Measurements from ENCODE around the gene UCP3. TPM values are rescaled to one million over a fixed set of nuclear protein-coding genes. Genes with fewer than 3 reads are reported as not detected.

Gene UCP3
- total and polyA plus RNA-seq, 12 donors: 0.61 to 12.6 (median 1.6) TPM

DNA sequence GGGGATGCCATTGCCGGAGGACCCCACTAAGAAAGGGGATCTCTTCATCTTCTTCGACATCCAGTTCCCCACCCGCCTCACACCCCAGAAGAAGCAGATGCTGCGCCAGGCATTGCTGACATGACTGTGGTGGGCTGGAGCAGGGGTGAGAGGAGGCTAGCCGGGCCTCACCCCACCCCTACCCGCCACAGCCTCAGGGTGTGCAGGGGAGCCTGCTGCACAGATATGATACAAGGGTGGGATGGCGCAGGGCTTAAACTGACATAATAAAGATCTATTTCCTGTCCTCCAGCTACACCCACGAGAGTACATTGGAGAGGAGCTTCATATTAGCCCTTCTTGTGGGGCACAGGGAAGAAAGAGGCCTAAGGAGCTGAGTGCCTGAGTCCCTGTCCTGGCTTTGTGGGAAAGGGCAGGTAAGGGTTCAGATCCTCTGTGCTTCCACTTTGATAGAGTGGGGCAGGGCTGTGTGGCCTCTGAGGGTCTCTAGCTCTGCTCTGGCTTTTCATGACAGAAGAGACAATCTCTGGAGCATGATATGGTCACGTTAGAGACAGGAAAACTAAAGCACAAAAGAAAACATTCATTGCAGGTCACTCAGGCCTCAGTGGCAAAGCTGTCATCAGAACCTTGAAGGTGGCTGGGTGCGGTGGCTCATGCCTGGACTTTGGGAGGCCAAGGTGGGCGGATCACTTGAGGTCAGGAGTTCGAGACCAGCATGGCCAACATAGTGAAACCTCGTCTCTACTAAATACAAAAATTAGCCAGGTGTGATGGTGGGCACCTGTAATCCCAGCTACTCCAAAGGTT is 38.7 kb downstream of the UCP3 start:
- ATAC-seq (no peak), DNase-seq (no peak)
- Histone ChIP-seq H3K4me3 (no peak overlapping the region), H3K27me3 (no peaks in the 10 kb centered on the region), H3K27ac (peak overlapping the region in 1 of 10 donors; percentile 47), H3K36me3 (peaks cover 0 to 14% (median 0%) of the 10 kb centered on the region in 9 donors), H3K4me1 (peaks cover 0 to 29% (median 6%) of the 10 kb centered on the region in 9 donors), H3K9me3 (no peaks in the 10 kb centered on the region)
- TF ChIP-seq, protein P1, sequence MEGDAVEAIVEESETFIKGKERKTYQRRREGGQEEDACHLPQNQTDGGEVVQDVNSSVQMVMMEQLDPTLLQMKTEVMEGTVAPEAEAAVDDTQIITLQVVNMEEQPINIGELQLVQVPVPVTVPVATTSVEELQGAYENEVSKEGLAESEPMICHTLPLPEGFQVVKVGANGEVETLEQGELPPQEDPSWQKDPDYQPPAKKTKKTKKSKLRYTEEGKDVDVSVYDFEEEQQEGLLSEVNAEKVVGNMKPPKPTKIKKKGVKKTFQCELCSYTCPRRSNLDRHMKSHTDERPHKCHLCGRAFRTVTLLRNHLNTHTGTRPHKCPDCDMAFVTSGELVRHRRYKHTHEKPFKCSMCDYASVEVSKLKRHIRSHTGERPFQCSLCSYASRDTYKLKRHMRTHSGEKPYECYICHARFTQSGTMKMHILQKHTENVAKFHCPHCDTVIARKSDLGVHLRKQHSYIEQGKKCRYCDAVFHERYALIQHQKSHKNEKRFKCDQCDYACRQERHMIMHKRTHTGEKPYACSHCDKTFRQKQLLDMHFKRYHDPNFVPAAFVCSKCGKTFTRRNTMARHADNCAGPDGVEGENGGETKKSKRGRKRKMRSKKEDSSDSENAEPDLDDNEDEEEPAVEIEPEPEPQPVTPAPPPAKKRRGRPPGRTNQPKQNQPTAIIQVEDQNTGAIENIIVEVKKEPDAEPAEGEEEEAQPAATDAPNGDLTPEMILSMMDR (IDR thresholded peaks at IDR 0.05): no peak
- intact Hi-C loops (cut with DNase I): loop anchor here in 8 of 10 donors (10.0 kb wide), 6 partner anchors 55 to 125 kb away; no protein-coding TSS in a partner anchor
- WGBS, 2 donors: 79 to 84% methylated on average over 13 of the region's 13 CpGs

GRCh38 chr11:73969091-73969490 is 39.8 kb downstream of the UCP3 start:
- 86% methylated on average over 2 of the region's 2 CpGs for WGBS, 2 donors
- peaks cover 0 to 4% (median 0%) of the 10 kb centered on the region in 7 donors for H3K27me3 ChIP-seq
- peaks cover 0 to 23% (median 10%) of the 10 kb centered on the region in 9 donors for H3K4me1 ChIP-seq
- no peak overlapping the region for H3K4me3 ChIP-seq
- DNase-seq (no peak), ATAC-seq (no peak)
- H3K9me3 ChIP-seq: no peaks in the 10 kb centered on the region
- peaks cover 0 to 4% (median 0%) of the 10 kb centered on the region in 9 donors for H3K36me3 ChIP-seq
- H3K27ac ChIP-seq: no peak overlapping the region
- intact Hi-C loops (cut with DNase I): loop anchor here in 8 of 10 donors (10.0 kb wide), 6 partner anchors 56 to 126 kb away; no protein-coding TSS in a partner anchor
- TF ChIP-seq, protein P1 (IDR thresholded peaks at IDR 0.05): no peak

GRCh38 chr11:73968356-73968966 is 40.4 kb downstream of the UCP3 start:
- peaks cover 0 to 1% (median 0%) of the 10 kb centered on the region in 9 donors for H3K36me3 ChIP-seq
- DNase-seq: no peak
- peaks cover 0 to 17% (median 10%) of the 10 kb centered on the region in 9 donors for H3K4me1 ChIP-seq
- H3K9me3 ChIP-seq: no peaks in the 10 kb centered on the region
- H3K27me3 ChIP-seq: peaks cover 0 to 4% (median 0%) of the 10 kb centered on the region in 7 donors
- TF ChIP-seq, protein P1 (IDR thresholded peaks at IDR 0.05): no peak
- WGBS, 2 donors: 88 to 94% methylated on average over 15 of the region's 15 CpGs
- intact Hi-C loops (cut with DNase I): loop anchor here in 8 of 10 donors (10.0 kb wide), 6 partner anchors 56 to 126 kb away; no protein-coding TSS in a partner anchor
- H3K4me3 ChIP-seq: no peak overlapping the region
- ATAC-seq: no peak
- H3K27ac ChIP-seq: no peak overlapping the region

- 70 to 73% methylated on average over 2 of the region's 2 CpGs for WGBS, 2 donors
- H3K36me3 ChIP-seq: no peaks in the 10 kb centered on the region
- H3K4me1 ChIP-seq: peaks cover 0 to 15% (median 9%) of the 10 kb centered on the region in 9 donors
- H3K27ac ChIP-seq: no peak overlapping the region
- DNase-seq (no peak), ATAC-seq (no peak)
- H3K27me3 ChIP-seq: peaks cover 0 to 4% (median 0%) of the 10 kb centered on the region in 7 donors
- H3K4me3 ChIP-seq: no peak overlapping the region
- TF ChIP-seq, protein P1 (IDR thresholded peaks at IDR 0.05): no peak
- intact Hi-C loops (cut with DNase I): loop anchor here in 8 of 10 donors (2.0 to 10.0 kb wide), 7 partner anchors 17 to 129 kb away; partner anchors contain the start of gene UCP2 (in 1 of the 8)
- no peaks in the 10 kb centered on the region for H3K9me3 ChIP-seq
These were observed 43.1 kb downstream of the UCP3 start for GRCh38 chr11:73965764-73966121.

All from heart right ventricle (tissue), 16 donors.